Measurements from ENCODE around the gene DTX4. TPM values are rescaled to one million over a fixed set of nuclear protein-coding genes. Genes with fewer than 3 reads are reported as not detected.

The DTX4 gene
- polyA plus RNA-seq, 1 of the 3 experiments (the other 2 are of a cell fraction): 0.05 TPM

DNA sequence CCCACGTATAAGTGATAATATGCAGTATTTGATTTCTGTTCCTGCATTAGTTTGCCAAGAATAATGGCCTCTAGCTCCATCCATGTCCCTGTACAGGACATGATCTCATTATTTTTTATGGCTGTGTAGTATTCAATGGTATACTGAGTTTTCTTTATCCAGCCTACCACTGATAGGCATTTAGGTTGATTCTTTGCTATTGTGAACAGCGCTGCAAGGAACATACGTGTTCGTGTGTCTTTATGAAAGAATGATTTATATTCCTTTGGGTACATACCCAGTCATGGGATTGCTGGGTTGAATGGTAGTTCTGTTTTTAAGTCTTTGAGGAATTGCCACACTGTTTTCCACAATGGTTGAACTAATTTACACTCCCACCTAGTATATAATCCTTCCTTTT is 30.7 kb upstream of the DTX4 start:
- Histone ChIP-seq H3K27ac (ENCODE audit: low read depth in 2 of 2, low read length in 1 of 2) (peak overlapping the region in 1 of 2 experiments; percentile 71; a peak in 2 of 4 replicates), H4K20me1 (ENCODE audit: insufficient read depth) (no peaks in the 10 kb centered on the region), H3K27me3 (ENCODE audit: insufficient read depth) (no peaks in the 10 kb centered on the region), H3K36me3 (replicated peaks in 1 of 2; ENCODE audit: control insufficient read depth in 1 of 2, insufficient read depth in 2 of 2, low read length in 1 of 2) (peaks cover 0 to 4% of the 10 kb centered on the region in 2 experiments), H3K4me1 (ENCODE audit: control insufficient read depth in 1 of 2, insufficient read depth in 2 of 2, low read depth in 1 of 2, low read length in 1 of 2) (peaks cover 2 to 4% of the 10 kb centered on the region in 2 experiments; a peak in 2 of 4 replicates), H3F3A (replicated peaks; ENCODE audit: insufficient read depth) (peaks cover 20% of the 10 kb centered on the region), H2AFZ (ENCODE audit: low read depth) (peak overlapping the region; percentile 98), H3K4me3 (ENCODE audit: low read depth in 2 of 2, low read length in 1 of 2) (peak overlapping the region in 1 of 2 experiments; percentile 82; a peak in 1 of 4 replicates), H3K79me2 (ENCODE audit: insufficient read depth) (no peaks in the 10 kb centered on the region; the same call in 1 of the 2 replicates), H3K9me2 (no peaks in the 10 kb centered on the region), H3K4me2 (peak overlapping the region; percentile 71), H3K9me3 (no peaks in the 10 kb centered on the region), H3K9ac (peak overlapping the region; percentile 68; the same call in 1 of the 2 replicates)
- no peak for DNase-seq
- 96% methylated on average over 4 of the region's 4 CpGs for WGBS (ENCODE audit: low lambda C conversion rate)
- TF ChIP-seq CTCF (IDR thresholded peaks at IDR 0.05) (no peak), GABPA (IDR thresholded peaks at IDR 0.05; ENCODE audit: low read depth) (no peak), SIN3A (IDR thresholded peaks at IDR 0.05; ENCODE audit: borderline replicate concordance, low read depth, low read length) (no peak), RAD21 (IDR thresholded peaks at IDR 0.05; ENCODE audit: low read length) (no peak), JUND (IDR thresholded peaks at IDR 0.05) (no peak), NFIC (IDR thresholded peaks at IDR 0.05; ENCODE audit: borderline replicate concordance) (no peak), TAF1 (IDR thresholded peaks at IDR 0.05; ENCODE audit: borderline replicate concordance, low read depth, low read length) (no peak), SMC3 (IDR thresholded peaks at IDR 0.05; ENCODE audit: low read depth, low read length) (no peak)
- TF ChIP-seq, protein P1, sequence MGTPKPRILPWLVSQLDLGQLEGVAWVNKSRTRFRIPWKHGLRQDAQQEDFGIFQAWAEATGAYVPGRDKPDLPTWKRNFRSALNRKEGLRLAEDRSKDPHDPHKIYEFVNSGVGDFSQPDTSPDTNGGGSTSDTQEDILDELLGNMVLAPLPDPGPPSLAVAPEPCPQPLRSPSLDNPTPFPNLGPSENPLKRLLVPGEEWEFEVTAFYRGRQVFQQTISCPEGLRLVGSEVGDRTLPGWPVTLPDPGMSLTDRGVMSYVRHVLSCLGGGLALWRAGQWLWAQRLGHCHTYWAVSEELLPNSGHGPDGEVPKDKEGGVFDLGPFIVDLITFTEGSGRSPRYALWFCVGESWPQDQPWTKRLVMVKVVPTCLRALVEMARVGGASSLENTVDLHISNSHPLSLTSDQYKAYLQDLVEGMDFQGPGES (IDR thresholded peaks at IDR 0.05; ENCODE audit: low read depth, low read length): no peak
- POLR2A ChIA-PET: no interaction called here
- CTCF ChIA-PET: interaction anchor here (2.2 to 2.8 kb wide), 2 partner anchors 17 to 31 kb away, joined by 6 to 20 read pairs; partner anchors contain the start of gene DTX4

GRCh38 chr11:59141673-59142460 is 30.1 kb upstream of the DTX4 start:
- Histone ChIP-seq H3K9ac (peak overlapping the region; percentile 68), H3K36me3 (replicated peaks in 1 of 2; ENCODE audit: control insufficient read depth in 1 of 2, insufficient read depth in 2 of 2, low read length in 1 of 2) (peaks cover 0 to 4% of the 10 kb centered on the region in 2 experiments), H3K79me2 (ENCODE audit: insufficient read depth) (no peaks in the 10 kb centered on the region; the same call in 1 of the 2 replicates), H3K4me3 (ENCODE audit: low read depth in 2 of 2, low read length in 1 of 2) (peak overlapping the region; percentile 82 to 95), H3K27me3 (ENCODE audit: insufficient read depth) (no peaks in the 10 kb centered on the region), H3K4me1 (ENCODE audit: control insufficient read depth in 1 of 2, insufficient read depth in 2 of 2, low read depth in 1 of 2, low read length in 1 of 2) (peaks cover 2 to 4% of the 10 kb centered on the region in 2 experiments; a peak in 2 of 4 replicates), H3K9me2 (no peaks in the 10 kb centered on the region), H3K9me3 (no peaks in the 10 kb centered on the region), H2AFZ (ENCODE audit: low read depth) (peak overlapping the region; percentile 98), H3F3A (replicated peaks; ENCODE audit: insufficient read depth) (peaks cover 20% of the 10 kb centered on the region), H4K20me1 (ENCODE audit: insufficient read depth) (no peaks in the 10 kb centered on the region), H3K27ac (ENCODE audit: low read depth in 2 of 2, low read length in 1 of 2) (peak overlapping the region; percentile 71 to 79), H3K4me2 (peak overlapping the region; percentile 71)
- no peak for DNase-seq
- CTCF ChIA-PET: interaction anchor here (0.9 to 2.8 kb wide), 4 partner anchors 16 to 84 kb away, joined by 3 to 20 read pairs (median 6); partner anchors contain the start of gene DTX4
- POLR2A ChIA-PET: interaction anchor here (1.3 kb wide), 1 partner anchor 16 kb away, joined by 7 read pairs; no protein-coding TSS in a partner anchor
- WGBS (ENCODE audit: low lambda C conversion rate): 9% methylated on average over 3 of the region's 3 CpGs
- TF ChIP-seq, protein P2, sequence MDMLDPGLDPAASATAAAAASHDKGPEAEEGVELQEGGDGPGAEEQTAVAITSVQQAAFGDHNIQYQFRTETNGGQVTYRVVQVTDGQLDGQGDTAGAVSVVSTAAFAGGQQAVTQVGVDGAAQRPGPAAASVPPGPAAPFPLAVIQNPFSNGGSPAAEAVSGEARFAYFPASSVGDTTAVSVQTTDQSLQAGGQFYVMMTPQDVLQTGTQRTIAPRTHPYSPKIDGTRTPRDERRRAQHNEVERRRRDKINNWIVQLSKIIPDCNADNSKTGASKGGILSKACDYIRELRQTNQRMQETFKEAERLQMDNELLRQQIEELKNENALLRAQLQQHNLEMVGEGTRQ (IDR thresholded peaks at IDR 0.05; ENCODE audit: borderline replicate concordance, low read depth, low read length): no peak
- TF ChIP-seq ZBTB33 (IDR thresholded peaks at IDR 0.05; ENCODE audit: borderline replicate concordance, low read depth): no peak
- TF ChIP-seq, protein P1 (IDR thresholded peaks at IDR 0.05; ENCODE audit: low read depth, low read length): no peak
- no peak for TF ChIP-seq TAF1 (IDR thresholded peaks at IDR 0.05; ENCODE audit: borderline replicate concordance, low read depth, low read length)
- TF ChIP-seq, protein P3, sequence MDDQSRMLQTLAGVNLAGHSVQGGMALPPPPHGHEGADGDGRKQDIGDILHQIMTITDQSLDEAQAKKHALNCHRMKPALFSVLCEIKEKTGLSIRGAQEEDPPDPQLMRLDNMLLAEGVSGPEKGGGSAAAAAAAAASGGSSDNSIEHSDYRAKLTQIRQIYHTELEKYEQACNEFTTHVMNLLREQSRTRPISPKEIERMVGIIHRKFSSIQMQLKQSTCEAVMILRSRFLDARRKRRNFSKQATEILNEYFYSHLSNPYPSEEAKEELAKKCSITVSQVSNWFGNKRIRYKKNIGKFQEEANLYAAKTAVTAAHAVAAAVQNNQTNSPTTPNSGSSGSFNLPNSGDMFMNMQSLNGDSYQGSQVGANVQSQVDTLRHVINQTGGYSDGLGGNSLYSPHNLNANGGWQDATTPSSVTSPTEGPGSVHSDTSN (IDR thresholded peaks at IDR 0.05): no peak
- no peak for TF ChIP-seq NFIC (IDR thresholded peaks at IDR 0.05; ENCODE audit: borderline replicate concordance)
